Pancreas (tissue), 10 donors: ENCODE measurements around the gene SMYD5. TPM values are rescaled to one million over a fixed set of nuclear protein-coding genes. Genes with fewer than 3 reads are reported as not detected.

Experiments
- ATAC-seq, 4 donors: fragments of 200-7000 bp; cut with Tn5 transposase; one replicate each; pipeline versions ENCODE4 v1.8.0 to v1.9.1; 2020; ENCODE audit warnings: mild to moderate bottlenecking in 4 of 4, moderate library complexity in 4 of 4
- DNase-seq, 6 donors: peaks; one replicate each; pipeline ENCODE4 v3.0.0-alpha.2; 2020
- FAIRE-seq: peaks from 2 replicates; lab custom pipeline; 2012; peaks lifted over from hg19 to GRCh38; lab: Jason Lieb, UNC
- H3K27ac ChIP-seq, 4 donors: fragments of 200-600 bp; sonication (generic); 1 replicate in 3 of 4; 2 replicates in 1 of 4; pipeline versions ENCODE4 v1.5.0 to v1.8.0; 2020
- H3K27me3 ChIP-seq, 4 donors: fragments of 200-600 bp; one replicate each; pipeline ENCODE4 v1.8.0; 2021
- H3K36me3 ChIP-seq, 3 donors: fragments of 200-600 bp; sonication (generic) in 1 of 3; one replicate each; pipeline versions ENCODE4 v1.5.0 to v1.8.0; 2020 to 2021
- H3K4me1 ChIP-seq, 3 donors: fragments of 200-600 bp; one replicate each; pipeline ENCODE4 v1.8.0; 2021
- H3K4me3 ChIP-seq, 4 donors: fragments of 200-600 bp; sonication (generic) in 2 of 4; one replicate each; pipeline versions ENCODE4 v1.5.0 to v1.8.0; 2020 to 2021
- H3K9me3 ChIP-seq, 4 donors: fragments of 200-600 bp; one replicate each; pipeline ENCODE4 v1.8.0; 2021
- WGBS, 2 donors: extraction: QIAGEN DNeasy Blood & Tissue Kit; methylation state at CpG; one replicate each; pipeline ENCODE4 v1.1.7; 2013; 5-methylcytosine and 5-hydroxymethylcytosine counted together
- intact Hi-C, 3 donors: fragments of 100-400 bp; cut with DNase I; formaldehyde crosslinking; loops; one replicate each; pipeline versions ENCODE4 v1.11.1 to v1.14.2; 2022
- polyA plus RNA-seq, 2 donors: library from polyadenylated mRNA; stranded (reverse); fragments of 200-250 nt; gene quantifications; one replicate each; pipeline ENCODE4 v1.2.3, GENCODE V29; 2013
- total RNA-seq, 6 donors: library from RNA; stranded (reverse); fragmentation: NEBNext Ultra II Directional in 4 of 6; extraction: Animal tissue kit (Norgen Biotek cat#: 25700) in 4 of 6; gene quantifications; one replicate each; pipeline versions ENCODE4 v1.2.1 to v1.2.4, GENCODE V29; 2021 to 2023
- TF ChIP-seq, protein P1 (sequence below), 4 donors: fragments of 200-600 bp; sonication (generic) in 3 of 4; IDR thresholded peaks; one replicate each; pipeline versions ENCODE4 v1.5.0 to v1.8.0; 2021; ENCODE audit warnings: antibody characterized with exemption in 4 of 4
- donor health status: healthy with polysubstance abuse.
- donor health status: DM: no; HTN: no; CAD: no; lungs with moderate emphysema.
- donor health status: DM: no; HTN: no; CAD: no.
- donor health status: control.
- donor health status: control.
- donor health status: Bipolar disorder and iron deficiency.
- donor health status: DM: yes; HTN: yes; CAD: no.
- donor health status: DM: no; HTN: no; CAD: no.
- donor health status: DM: no; HTN: no; CAD: no.
- donor health status: DM: yes; HTN: yes; CAD: no.

The SMYD5 gene
- total and polyA plus RNA-seq, 8 donors, result 8.7 to 19.6 (median 12.9) TPM

DNA sequence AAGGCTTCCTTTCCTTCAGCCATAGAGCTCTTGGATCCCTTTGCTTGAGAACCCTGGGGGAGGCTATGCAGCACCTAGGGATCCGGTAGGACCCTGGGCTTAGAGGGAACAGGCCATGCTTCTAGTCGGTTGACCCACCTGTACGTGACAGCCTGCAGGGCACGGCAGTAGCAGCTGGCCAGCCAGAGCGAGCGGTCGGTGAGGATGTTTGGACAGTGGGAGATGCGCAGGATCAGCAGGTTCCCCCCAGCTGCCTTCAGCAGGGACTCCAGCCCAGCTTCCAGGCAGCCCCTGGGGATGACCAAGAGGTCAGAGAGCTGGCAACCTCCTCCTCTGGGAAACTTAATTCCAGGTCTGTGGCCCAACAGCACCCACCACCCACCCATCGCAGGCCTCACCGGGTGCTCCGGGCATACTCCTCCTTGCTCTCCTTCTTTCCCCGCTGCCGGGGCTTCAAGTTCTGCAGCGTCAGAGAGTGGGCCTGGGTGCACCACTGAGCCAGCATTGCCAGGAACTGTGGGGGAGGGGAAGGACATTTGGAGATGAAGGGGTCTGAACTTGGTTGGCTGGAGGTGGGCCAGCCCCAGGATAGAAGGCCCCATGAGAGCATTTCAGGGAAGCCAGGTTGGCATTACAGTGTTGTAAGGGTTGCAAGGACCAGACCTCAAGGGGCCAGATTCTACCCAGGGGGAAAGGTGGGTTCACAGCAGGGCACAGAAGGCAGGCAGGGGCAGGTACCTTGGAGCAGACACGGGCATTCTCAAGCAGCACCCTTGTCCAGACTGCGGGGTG, 49.7 kb downstream of the SMYD5 start:
- Histone ChIP-seq H3K27me3 (no peaks in the 10 kb centered on the region), H3K4me3 (no peak overlapping the region), H3K27ac (no peak overlapping the region), H3K4me1 (peaks cover 0 to 2% (median 0%) of the 10 kb centered on the region in 3 donors), H3K9me3 (no peaks in the 10 kb centered on the region), H3K36me3 (no peaks in the 10 kb centered on the region)
- 90 to 95% methylated on average over 16 of the region's 16 CpGs for WGBS, 2 donors
- peak in 1 of 6 donors; percentile 69 for DNase-seq
- no peak for ATAC-seq
- intact Hi-C loops, result no loop called here
- FAIRE-seq, result no peak
- TF ChIP-seq, protein P1, sequence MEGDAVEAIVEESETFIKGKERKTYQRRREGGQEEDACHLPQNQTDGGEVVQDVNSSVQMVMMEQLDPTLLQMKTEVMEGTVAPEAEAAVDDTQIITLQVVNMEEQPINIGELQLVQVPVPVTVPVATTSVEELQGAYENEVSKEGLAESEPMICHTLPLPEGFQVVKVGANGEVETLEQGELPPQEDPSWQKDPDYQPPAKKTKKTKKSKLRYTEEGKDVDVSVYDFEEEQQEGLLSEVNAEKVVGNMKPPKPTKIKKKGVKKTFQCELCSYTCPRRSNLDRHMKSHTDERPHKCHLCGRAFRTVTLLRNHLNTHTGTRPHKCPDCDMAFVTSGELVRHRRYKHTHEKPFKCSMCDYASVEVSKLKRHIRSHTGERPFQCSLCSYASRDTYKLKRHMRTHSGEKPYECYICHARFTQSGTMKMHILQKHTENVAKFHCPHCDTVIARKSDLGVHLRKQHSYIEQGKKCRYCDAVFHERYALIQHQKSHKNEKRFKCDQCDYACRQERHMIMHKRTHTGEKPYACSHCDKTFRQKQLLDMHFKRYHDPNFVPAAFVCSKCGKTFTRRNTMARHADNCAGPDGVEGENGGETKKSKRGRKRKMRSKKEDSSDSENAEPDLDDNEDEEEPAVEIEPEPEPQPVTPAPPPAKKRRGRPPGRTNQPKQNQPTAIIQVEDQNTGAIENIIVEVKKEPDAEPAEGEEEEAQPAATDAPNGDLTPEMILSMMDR (IDR thresholded peaks at IDR 0.05), result no peak

DNA sequence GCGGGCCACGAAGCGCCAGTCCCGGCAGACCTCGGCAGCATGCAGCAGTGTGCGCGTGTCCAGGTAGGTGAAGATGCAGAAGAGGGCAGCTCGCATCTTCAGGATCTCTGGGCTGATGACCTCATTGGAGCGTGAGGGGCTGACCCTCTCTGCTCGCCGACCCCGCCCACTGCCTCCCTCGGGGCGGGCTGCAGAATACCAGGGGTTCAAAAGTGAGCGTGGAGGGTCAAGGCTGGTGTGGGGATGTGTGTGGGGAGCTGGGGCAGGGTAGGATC, 50.2 kb downstream of the SMYD5 start:
- no peak for FAIRE-seq
- ATAC-seq, result no peak
- no peaks in the 10 kb centered on the region for H3K36me3 ChIP-seq

DNA sequence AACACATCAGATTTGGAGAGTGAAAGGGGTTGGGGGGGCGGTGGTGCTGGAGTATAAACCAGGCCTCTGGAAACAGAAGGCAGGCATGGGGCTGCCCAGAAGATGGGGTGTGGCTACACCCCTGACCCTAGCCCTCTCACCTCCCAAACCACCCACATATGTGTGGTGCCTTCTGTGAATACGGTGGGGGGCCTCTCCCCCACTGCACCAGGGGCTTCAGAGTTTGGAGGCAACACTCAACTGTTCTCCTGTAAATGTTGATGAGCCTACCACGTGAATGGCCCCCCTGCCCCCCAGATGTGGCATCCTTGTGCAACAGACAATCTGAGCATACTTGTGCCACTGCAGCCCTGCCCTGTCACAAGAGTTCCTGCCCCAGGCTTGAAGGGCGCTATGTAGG, 50.7 kb downstream of the SMYD5 start:
- H3K4me3 ChIP-seq, result no peak overlapping the region
- no peak overlapping the region for H3K27ac ChIP-seq
- peaks cover 0 to 2% (median 0%) of the 10 kb centered on the region in 3 donors for H3K4me1 ChIP-seq
- intact Hi-C loops, result no loop called here
- ATAC-seq, result no peak
- H3K36me3 ChIP-seq, result no peaks in the 10 kb centered on the region
- no peak for FAIRE-seq
- 87 to 88% methylated on average over 4 of the region's 4 CpGs for WGBS, 2 donors
- H3K27me3 ChIP-seq, result no peaks in the 10 kb centered on the region
- H3K9me3 ChIP-seq, result no peaks in the 10 kb centered on the region
- TF ChIP-seq, protein P1 (IDR thresholded peaks at IDR 0.05), result no peak
- DNase-seq, result no peak

More for the DNA sequence above, 50.2 kb downstream of the SMYD5 start:
- intact Hi-C loops, result no loop called here
- Histone ChIP-seq H3K27ac (no peak overlapping the region), H3K27me3 (no peaks in the 10 kb centered on the region), H3K4me1 (peaks cover 0 to 2% (median 0%) of the 10 kb centered on the region in 3 donors), H3K9me3 (no peaks in the 10 kb centered on the region), H3K4me3 (no peak overlapping the region)
- TF ChIP-seq, protein P1 (IDR thresholded peaks at IDR 0.05), result no peak
- DNase-seq, result peak in 1 of 6 donors; percentile 44
- WGBS, 2 donors, result 91 to 95% methylated on average over 15 of the region's 15 CpGs

DNA sequence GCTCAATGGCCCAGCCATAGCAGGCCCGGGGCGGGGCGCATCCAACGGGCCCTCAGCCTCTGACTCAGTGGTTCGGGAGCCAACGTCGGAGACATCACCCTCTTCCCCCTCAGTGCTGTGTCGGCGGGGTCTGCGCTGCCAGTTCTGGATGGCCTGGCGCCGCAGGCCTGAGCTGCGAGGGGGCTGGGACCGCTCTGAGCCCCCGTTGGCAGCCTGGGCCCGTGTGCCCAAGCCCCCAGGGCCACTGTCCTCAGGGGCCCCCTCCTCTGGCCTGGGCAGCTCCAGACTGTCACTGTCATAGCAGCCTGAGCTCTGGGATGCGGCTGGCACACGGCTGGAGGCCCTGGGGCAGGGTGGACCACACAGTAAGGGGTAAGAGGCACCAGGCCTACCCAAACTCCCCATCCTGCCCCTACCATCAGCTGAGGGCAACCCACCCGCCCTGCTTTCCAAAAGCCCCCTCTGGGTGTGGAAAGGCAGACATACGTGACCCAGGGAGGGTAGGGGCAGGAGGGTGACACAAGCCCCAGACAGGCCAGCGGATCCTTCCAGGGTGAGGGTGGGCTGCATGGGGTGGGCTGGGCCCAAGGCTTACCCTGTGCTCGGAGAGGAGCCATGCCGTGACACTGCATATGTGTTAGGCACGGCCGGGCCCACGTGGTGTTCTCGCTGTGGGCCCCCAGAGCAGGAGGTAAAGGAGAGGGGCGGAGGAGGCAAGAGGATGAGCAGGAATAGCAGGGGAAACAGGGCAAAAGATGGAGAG, 51.4 kb downstream of the SMYD5 start:
- no peak for FAIRE-seq
- WGBS, 2 donors, result 90 to 92% methylated on average over 28 of the region's 28 CpGs
- Histone ChIP-seq H3K27me3 (no peaks in the 10 kb centered on the region), H3K4me1 (peaks cover 0 to 2% (median 0%) of the 10 kb centered on the region in 3 donors), H3K36me3 (no peaks in the 10 kb centered on the region), H3K4me3 (no peak overlapping the region), H3K9me3 (no peaks in the 10 kb centered on the region), H3K27ac (no peak overlapping the region)
- TF ChIP-seq, protein P1 (IDR thresholded peaks at IDR 0.05), result no peak
- no peak for ATAC-seq
- intact Hi-C loops, result no loop called here
- peak in 1 of 6 donors; percentile 67 for DNase-seq
